Measurements from ENCODE around the gene CCL22.
"Not testable (repeated sequence)": the region's sequence is repeated elsewhere in the genome, so short reads cannot be mapped to it uniquely, and the experiment has no call there.

The CCL22 gene

DNA sequence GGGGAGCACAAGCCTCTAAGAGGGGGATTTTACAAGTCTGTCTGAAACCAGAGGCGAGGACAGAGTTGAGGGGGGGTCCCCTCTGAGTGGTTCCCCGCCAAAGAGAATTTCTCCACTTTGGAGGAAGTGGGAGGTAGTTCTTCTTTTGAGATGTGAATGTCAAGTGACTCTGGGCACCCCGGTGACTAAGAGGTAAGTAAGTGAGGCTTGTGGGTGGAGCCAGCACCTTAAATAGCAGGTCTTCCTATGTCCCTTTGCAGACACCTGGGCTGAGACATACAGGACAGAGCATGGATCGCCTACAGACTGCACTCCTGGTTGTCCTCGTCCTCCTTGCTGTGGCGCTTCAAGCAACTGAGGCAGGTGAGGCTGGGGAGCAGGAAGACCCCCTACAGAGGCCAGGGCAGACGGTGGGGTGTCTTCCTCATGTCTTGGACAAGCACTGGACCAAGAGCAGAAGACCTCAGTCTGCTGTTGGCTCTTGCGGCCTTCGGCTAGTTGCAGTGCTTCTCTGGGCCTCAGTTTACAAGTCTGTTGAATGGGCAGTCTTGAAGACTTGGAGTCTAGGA is at the start of gene CCL22:
TSS of gene CCL22 (plus strand) at position 257 of the 569 bp plus-strand sequence. CDS start at position 291, 34 bp downstream.
- no peak for DNase-seq (ENCODE audit: low read depth in 3 of 3)

GRCh38 chr16:57310801-57311200 is 47.8 kb upstream of the CCL22 start:
- DNase-seq (ENCODE audit: low read depth in 3 of 3), result no peak

- no peak for DNase-seq (ENCODE audit: low read depth in 3 of 3)
Observed at GRCh38 chr16:57313509-57313908, 45.1 kb upstream of the CCL22 start.

DNA sequence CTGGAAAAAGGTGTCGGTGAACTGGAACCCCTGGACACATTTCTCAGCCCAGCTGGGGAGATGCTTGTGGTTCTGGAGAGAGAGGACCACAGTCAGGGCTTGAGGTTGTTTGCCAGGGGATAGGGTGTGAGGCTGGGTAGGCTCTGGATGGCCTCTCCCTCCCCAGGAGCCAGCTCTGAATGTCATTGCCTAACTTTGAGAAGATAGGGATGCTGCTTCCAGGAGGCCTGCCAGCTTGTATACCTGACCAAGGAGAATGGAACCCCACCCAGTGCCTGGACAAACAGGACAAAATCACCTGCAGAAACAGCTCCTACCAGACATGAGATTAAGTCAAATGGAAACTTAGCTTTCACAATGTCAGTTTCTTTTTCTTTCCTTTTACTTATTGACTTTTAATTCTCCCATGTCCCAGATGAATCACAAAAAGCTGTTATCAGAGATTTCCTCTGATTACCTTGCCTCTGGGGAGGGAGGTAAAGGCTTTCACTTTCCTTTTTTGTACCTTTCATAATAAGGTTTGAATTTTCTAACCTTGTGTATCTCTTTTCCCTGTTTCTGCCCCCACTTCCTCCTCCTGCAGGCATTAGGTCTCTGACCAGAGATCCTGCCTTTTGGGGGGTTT is 44.3 kb upstream of the CCL22 start:
- no peak for DNase-seq (ENCODE audit: low read depth in 3 of 3)

- no peak for DNase-seq (ENCODE audit: low read depth in 3 of 3)
Observed at GRCh38 chr16:57315416-57315815, 43.2 kb upstream of the CCL22 start.

DNA sequence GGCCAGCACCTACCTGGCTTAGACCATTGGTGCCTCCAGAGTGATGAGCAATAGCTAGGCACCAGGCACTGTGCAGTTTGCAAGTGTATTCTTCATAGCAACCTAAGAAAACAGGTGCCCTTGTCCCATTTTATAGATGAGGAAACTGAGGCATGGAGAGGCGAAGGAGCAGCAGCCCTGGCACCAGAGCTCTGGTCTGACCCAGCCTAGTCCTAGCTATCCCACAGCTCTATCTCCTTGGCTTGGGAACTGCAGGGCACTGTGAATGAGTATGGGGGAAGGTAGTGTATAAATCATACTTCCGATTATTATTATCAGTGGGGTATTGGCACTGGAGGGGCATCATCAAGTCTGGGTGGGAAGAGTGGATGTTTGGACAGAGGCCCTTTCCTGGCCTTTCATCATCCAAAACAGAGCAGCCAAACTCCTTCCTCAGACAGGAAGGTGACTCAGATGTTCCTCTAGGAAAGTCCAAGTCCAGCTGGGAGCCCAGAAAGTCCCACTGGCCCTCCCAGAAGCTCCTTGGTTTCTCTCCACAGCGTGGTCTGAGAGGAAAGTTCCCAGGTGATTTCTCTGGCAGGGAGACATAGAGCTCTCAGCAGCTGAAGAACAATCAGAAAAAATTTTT is 42.1 kb upstream of the CCL22 start:
- no peak for DNase-seq (ENCODE audit: low read depth in 3 of 3)

GRCh38 chr16:57318240-57318970 is 40.2 kb upstream of the CCL22 start:
- no peak for DNase-seq (ENCODE audit: low read depth in 3 of 3)

DNA sequence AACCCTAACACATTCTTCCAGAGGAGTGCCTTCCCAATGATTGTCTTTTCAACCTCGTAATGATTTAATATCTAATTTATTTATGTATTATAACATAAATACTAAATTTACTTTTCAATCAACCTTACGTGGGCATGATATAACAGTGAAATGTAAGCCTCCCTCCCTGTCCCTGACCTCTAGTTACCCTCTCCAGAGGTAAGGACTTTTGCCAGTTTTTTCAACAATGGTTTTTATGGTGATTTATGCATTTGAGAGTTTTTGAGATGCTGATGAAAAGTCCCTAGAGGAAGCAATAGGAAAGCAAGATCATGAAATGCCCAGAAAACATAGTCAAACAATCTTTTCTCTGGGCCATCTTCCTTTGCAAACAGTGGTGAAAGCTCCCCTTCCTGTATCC is 38.9 kb upstream of the CCL22 start:
- no peak for DNase-seq (ENCODE audit: low read depth in 3 of 3)

GRCh38 chr16:57324749-57325148 is 33.8 kb upstream of the CCL22 start:
- no peak for DNase-seq (ENCODE audit: low read depth in 3 of 3)

- no peak for DNase-seq (ENCODE audit: low read depth in 3 of 3)
Observed at GRCh38 chr16:57325458-57325857, 33.1 kb upstream of the CCL22 start.

DNA sequence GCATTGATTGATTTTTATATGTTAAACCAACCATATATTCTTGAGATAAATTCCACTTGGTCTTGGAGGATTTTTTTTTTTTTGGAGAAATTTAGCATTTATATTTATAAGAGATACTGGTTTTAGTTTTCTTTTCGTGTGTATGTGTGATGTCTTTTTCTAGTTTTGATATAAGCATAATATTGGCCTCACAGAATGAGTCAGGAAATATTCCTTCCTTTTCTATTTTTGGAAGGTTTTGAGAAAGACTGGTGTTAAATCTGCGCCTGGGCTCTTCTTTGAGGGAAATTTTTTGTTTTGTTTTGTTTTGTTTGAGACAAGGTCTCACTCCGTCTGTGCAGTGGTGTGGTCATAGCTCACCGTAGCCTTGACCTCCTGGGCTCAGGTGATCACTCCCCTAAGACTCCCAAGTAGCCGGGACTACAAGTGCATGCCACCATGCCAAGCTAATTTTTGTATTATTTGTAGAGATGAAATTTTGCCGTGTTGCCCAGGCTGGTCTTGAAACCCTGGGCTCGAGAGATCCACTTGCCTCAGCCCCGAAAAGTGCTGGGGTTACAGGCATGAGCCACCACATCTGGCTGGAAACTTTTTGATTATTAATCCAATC is 28.8 kb upstream of the CCL22 start:
- no peak for DNase-seq (ENCODE audit: low read depth in 3 of 3)

DNA sequence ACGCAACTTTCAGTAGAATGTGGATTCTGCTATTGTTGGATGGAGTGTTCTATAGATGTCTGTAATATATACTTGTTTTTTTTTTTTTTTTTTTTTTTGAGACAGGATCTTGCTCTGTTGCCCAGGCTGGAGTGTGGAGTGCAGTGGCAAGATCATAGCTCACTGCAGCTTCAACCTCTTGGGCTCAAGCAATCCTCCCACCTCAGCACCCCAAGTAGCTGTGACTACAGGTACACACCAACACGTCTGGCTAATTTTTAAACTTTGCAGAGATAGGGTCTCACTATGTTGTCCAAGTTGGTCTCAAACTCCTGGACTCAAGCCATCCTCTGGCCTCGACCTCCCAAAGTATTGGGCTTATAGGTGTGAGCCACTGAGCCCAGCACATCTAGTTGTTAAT is 27.2 kb upstream of the CCL22 start:
- DNase-seq (ENCODE audit: low read depth in 3 of 3), result no peak

- no peak for DNase-seq (ENCODE audit: low read depth in 3 of 3)
Observed at GRCh38 chr16:57333402-57333801, 25.2 kb upstream of the CCL22 start.

GRCh38 chr16:57335366-57335765 is 23.2 kb upstream of the CCL22 start:
- DNase-seq (ENCODE audit: low read depth in 3 of 3), result no peak

GRCh38 chr16:57341062-57341440 is 17.5 kb upstream of the CCL22 start:
- DNase-seq (ENCODE audit: low read depth in 3 of 3), result no peak

DNA sequence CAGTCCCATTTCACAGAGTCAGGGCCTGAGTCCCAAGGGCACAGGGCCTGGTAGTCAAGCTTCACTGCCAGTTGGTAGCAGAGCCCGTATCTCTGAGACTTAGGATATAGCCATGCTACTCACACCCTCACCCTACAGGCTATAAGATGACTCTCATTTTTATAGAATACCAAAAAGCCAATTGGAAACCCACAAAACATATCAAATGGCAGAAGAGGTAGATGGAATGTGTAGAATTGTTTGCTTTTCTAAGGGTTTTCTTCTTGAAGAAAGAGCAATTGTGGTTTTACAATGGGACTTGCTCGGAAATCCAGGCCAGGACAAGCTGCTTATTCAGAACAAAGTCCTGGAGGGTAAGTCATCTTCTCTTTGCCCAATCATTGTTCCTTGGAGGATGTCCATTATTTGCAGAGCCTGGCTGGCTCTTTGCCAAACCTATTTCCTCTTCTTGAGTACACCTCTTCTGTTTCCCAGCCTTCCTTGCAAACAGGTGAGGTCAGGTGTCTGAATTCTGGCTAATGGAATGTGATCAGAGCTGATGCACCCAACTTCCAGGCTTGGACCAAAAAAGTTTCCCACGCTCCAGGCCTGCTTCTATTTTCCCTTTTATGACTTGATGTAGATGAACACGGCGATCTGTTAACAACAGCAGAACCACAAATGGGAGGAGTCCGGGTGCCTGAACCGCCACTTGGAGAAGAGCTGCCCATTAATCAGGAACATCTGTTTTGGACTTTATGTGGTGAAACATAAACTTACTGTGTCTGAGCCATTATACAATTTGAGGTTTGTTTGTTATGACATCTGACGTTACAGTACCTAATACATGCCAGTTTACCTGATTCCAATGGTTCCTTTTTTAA is 16.9 kb upstream of the CCL22 start:
- no peak for DNase-seq (ENCODE audit: low read depth in 3 of 3)

DNA sequence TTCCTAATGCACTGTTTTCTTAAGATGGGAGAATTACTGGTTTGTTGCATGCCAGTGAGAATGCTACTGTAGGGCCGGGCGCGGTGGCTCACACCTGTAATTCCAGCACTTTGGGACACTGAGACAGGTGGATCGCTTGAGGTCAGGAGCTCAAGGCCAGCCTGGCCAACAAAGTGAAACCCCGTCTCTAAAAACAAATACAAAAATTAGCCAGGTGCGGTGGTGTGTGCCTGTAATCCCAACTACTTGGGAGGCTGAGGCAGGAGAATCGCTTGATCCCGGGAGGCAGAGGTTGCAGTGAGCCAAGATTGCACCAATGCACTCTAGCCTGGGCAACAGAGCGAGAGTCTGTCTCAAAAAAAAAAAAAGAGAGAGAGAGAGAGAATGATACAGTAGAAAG is 16.0 kb upstream of the CCL22 start:
- not testable (repeated sequence) for DNase-seq (ENCODE audit: low read depth in 3 of 3)

DNA sequence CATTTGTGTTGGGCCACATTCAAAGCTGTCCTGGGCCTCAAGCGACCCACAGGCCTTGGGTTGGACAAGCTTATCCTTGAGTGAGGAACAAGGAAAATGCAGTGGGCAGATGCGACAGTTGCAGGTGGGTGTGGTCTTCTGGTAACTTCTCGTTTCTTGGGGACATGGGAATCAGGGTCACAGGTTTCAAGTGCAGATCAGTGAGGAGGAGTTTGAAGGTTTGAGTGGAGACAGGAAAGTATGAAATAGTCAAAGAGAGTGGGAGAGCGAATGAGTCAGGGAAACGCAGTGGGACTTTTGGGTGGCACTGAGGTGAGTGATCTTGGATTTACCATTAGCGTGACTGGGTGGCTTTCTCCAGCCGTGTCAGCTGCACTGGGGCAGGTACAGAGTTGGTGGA is 15.4 kb upstream of the CCL22 start:
- no peak for DNase-seq (ENCODE audit: low read depth in 3 of 3)

GRCh38 chr16:57344094-57344493 is 14.5 kb upstream of the CCL22 start:
- DNase-seq (ENCODE audit: low read depth in 3 of 3), result not testable (repeated sequence)

DNA sequence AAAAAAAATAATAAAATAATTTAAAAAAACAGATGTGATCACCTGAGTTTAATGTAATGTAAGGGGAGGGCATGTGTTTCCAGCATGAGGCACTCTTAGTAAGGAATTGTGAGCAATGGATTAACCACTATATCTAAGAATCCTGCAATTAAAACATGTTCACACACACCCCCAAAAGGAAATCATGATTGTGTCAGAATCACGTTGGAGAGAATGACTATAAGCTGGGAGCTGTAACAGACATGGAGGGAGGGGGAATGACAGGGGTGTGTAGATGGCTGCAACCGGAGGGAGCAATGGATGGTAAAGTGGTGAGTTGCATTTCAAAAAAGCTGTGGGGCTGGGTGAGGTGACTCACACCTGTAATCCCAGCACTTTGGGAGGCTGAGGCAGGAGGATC is 13.6 kb upstream of the CCL22 start:
- DNase-seq (ENCODE audit: low read depth in 3 of 3), result no peak

GRCh38 chr16:57345666-57346204 is 12.8 kb upstream of the CCL22 start:
- DNase-seq (ENCODE audit: low read depth in 3 of 3), result no peak

Measured in stimulated activated CD4-positive, alpha-beta T cell treated with anti-CD3 and anti-CD28 coated beads, TNF-alpha, amount 100 ng/mL, for 24 hours (primary cell).